Measurements from ENCODE around the gene CLEC2A.
A peak's percentile ranks its signal among the peaks of the same experiment; 100 is the strongest.

DNA sequence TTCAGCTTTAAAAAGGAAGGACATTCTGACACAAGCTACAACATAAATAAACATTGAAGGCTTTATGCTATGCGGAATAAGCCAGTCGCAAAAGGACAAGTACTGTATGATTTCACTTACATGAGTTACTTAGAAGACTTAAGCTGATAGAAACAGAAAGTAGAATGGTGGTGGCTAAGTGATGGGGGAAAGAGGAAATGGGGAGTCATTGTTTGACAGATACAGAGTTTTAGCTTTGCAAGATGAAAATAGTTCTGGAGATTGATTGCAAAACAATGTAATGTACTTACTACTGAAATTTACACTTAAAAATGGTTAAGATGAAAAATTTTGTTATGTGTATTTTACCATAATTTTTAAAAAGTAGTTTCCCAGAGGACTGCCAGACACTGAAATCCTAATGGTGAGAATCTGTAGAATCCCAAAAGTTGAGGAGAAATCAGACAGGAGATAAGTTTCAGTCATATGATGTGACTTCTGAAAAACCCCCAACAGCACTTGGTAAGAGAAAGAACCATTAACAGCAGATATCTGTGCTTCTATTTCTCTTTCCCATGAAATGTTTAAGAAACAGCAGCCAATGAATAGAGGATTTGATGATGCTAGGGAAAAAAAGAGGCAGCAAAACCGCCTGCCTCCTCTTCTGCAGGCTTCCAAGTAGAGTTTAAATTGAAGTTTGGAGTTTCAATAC, 16.6 kb upstream of the CLEC2A start:
- TF ChIP-seq POLR2A (IDR thresholded peaks at IDR 0.05; ENCODE audit: low read depth, low read length) (no peak), SPI1 (IDR thresholded peaks at IDR 0.05; ENCODE audit: low read depth, low read length) (peak; percentile 95), TAF1 (IDR thresholded peaks at IDR 0.05; ENCODE audit: low read depth, low read length) (no peak), POLR2AphosphoS5 (IDR thresholded peaks at IDR 0.05; ENCODE audit: low read depth, low read length) (no peak), POU2F2 (IDR thresholded peaks at IDR 0.05; ENCODE audit: low read depth, low read length) (no peak)
